ENCODE results near the gene ZMYM2.

The ZMYM2 gene

DNA sequence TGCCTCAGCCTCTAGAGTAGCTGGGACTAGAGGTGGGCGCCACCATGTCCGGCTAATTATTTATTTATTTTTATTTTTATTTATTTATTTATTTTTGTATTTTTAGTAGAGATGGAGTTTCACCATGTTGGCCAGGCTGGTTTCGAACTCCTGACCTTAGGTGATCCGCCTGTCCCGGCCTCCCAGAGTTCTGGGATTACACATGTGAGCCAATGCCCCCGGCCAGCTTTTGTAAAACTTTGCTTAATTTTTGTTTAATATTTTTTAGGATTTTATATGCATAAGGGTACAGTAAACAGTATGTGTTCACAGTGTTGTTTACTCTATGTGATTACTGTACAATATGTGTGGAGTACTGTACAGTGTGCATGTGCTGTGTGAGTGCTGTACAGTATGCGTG is 98.7 kb downstream of the ZMYM2 start:
- no peaks in the 10 kb centered on the region for H3K27me3 ChIP-seq (ENCODE audit: insufficient read depth, low read depth)
- no peak overlapping the region for H3K4me2 ChIP-seq
- peaks cover 4% of the 10 kb centered on the region; the same call in 1 of the 2 replicates for H3K36me3 ChIP-seq (ENCODE audit: insufficient read depth)
- H2AFZ ChIP-seq (ENCODE audit: low read depth): no peak overlapping the region
- TF ChIP-seq, protein P1, sequence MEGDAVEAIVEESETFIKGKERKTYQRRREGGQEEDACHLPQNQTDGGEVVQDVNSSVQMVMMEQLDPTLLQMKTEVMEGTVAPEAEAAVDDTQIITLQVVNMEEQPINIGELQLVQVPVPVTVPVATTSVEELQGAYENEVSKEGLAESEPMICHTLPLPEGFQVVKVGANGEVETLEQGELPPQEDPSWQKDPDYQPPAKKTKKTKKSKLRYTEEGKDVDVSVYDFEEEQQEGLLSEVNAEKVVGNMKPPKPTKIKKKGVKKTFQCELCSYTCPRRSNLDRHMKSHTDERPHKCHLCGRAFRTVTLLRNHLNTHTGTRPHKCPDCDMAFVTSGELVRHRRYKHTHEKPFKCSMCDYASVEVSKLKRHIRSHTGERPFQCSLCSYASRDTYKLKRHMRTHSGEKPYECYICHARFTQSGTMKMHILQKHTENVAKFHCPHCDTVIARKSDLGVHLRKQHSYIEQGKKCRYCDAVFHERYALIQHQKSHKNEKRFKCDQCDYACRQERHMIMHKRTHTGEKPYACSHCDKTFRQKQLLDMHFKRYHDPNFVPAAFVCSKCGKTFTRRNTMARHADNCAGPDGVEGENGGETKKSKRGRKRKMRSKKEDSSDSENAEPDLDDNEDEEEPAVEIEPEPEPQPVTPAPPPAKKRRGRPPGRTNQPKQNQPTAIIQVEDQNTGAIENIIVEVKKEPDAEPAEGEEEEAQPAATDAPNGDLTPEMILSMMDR (conservative IDR thresholded peaks at IDR 0.05; ENCODE audit: low read depth, low read length): no peak
- no peak overlapping the region for H3K4me3 ChIP-seq (IDR thresholded peaks at IDR 0.05; ENCODE audit: insufficient read depth, low read depth, low read length)
- H3K79me2 ChIP-seq (ENCODE audit: insufficient read depth, low read depth): no peaks in the 10 kb centered on the region
- no peaks in the 10 kb centered on the region for H4K20me1 ChIP-seq (ENCODE audit: insufficient read depth)
- H3K4me1 ChIP-seq (ENCODE audit: low read depth, poor library complexity, severe bottlenecking): no peaks in the 10 kb centered on the region
- H3K9ac ChIP-seq: no peak overlapping the region
- no peak overlapping the region for H3K27ac ChIP-seq

DNA sequence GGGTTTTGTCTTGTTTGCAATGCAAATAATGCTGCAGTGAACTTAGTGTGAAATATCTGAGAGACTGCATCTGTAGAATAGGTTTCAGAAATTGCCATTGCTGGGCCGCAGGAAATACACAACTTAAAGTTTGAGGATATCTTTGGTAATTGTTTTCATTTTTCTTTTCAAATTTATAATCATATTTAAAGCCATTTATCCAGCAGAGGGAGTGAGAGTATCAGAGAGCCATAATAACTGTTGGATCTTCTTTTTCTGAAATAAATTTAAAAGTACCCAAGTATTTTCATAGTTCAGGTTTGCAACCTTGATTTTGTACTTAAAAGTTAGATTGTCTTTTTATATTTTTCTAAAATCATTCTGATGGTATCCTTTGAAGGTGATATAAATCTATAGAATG is 99.4 kb downstream of the ZMYM2 start:
- Histone ChIP-seq H3K4me1 (ENCODE audit: low read depth, poor library complexity, severe bottlenecking) (no peaks in the 10 kb centered on the region), H3K4me3 (IDR thresholded peaks at IDR 0.05; ENCODE audit: insufficient read depth, low read depth, low read length) (no peak overlapping the region), H3K79me2 (ENCODE audit: insufficient read depth, low read depth) (no peaks in the 10 kb centered on the region), H3K27me3 (ENCODE audit: insufficient read depth, low read depth) (no peaks in the 10 kb centered on the region), H3K36me3 (ENCODE audit: insufficient read depth) (peaks cover 4% of the 10 kb centered on the region; the same call in 1 of the 2 replicates), H3K27ac (no peak overlapping the region), H3K9ac (no peak overlapping the region), H3K4me2 (no peak overlapping the region), H4K20me1 (ENCODE audit: insufficient read depth) (no peaks in the 10 kb centered on the region), H2AFZ (ENCODE audit: low read depth) (no peak overlapping the region)
- TF ChIP-seq, protein P1 (conservative IDR thresholded peaks at IDR 0.05; ENCODE audit: low read depth, low read length): no peak

DNA sequence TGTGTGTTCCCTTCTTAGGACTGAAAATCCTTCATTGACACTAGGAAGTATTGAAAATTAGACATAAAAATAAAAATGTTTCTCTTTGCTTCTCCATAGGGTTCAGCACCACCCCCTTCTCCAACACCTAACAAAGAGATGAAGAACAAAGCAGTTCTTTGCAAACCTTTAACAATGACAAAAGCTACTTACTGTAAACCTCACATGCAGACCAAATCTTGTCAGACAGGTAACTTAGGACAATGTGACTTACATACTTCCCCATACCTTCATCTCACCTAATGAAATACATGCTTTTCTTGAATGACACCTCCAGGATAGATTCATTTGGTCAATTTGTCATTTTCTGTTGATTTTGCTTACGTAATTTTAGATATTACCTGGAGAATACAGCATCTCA is 99.9 kb downstream of the ZMYM2 start:
- no peak overlapping the region for H3K4me3 ChIP-seq (IDR thresholded peaks at IDR 0.05; ENCODE audit: insufficient read depth, low read depth, low read length)

DNA sequence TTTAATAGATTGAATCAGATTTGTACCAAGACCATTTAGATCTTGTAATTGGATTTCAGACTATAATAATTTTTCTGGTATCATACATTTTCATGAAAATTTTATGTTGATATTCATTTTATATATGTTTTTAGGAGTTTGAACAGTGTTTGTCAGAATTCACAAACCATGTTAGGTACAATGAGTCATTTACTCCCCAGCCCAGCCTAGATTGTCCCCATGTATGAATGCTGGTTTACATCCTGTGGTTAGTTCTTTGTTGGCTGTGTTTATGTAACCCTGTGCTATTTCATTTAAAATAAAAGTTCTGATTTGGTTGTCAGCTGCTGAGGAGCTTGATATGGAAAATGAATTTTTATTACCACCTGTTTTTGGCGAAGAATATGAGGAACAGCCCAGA is 105.6 kb downstream of the ZMYM2 start:
- Histone ChIP-seq H3K4me3 (IDR thresholded peaks at IDR 0.05; ENCODE audit: insufficient read depth, low read depth, low read length) (no peak overlapping the region), H4K20me1 (ENCODE audit: insufficient read depth) (no peaks in the 10 kb centered on the region), H3K27me3 (ENCODE audit: insufficient read depth, low read depth) (no peaks in the 10 kb centered on the region), H3K27ac (no peak overlapping the region), H3K36me3 (ENCODE audit: insufficient read depth) (no peaks in the 10 kb centered on the region), H3K79me2 (ENCODE audit: insufficient read depth, low read depth) (no peaks in the 10 kb centered on the region), H3K4me1 (ENCODE audit: low read depth, poor library complexity, severe bottlenecking) (no peaks in the 10 kb centered on the region), H2AFZ (ENCODE audit: low read depth) (no peak overlapping the region), H3K9ac (no peak overlapping the region), H3K4me2 (no peak overlapping the region)
- TF ChIP-seq, protein P1 (conservative IDR thresholded peaks at IDR 0.05; ENCODE audit: low read depth, low read length): no peak

More for the DNA sequence above, 99.9 kb downstream of the ZMYM2 start:
- H3K27me3 ChIP-seq (ENCODE audit: insufficient read depth, low read depth): no peaks in the 10 kb centered on the region
- no peaks in the 10 kb centered on the region for H3K79me2 ChIP-seq (ENCODE audit: insufficient read depth, low read depth)
- H3K36me3 ChIP-seq (ENCODE audit: insufficient read depth): peaks cover 4% of the 10 kb centered on the region; the same call in 1 of the 2 replicates
- no peaks in the 10 kb centered on the region for H3K4me1 ChIP-seq (ENCODE audit: low read depth, poor library complexity, severe bottlenecking)
- no peak overlapping the region for H2AFZ ChIP-seq (ENCODE audit: low read depth)
- no peak overlapping the region for H3K9ac ChIP-seq
- no peak overlapping the region for H3K4me2 ChIP-seq
- H3K27ac ChIP-seq: no peak overlapping the region
- TF ChIP-seq, protein P1 (conservative IDR thresholded peaks at IDR 0.05; ENCODE audit: low read depth, low read length): no peak
- H4K20me1 ChIP-seq (ENCODE audit: insufficient read depth): no peaks in the 10 kb centered on the region

Measured in KMS-11 (cell line).